Liver (tissue), 9 donors: Measurements from ENCODE around the gene MMEL1. TPM values are rescaled to one million over a fixed set of nuclear protein-coding genes. Genes with fewer than 3 reads are reported as not detected.

ENCODE experiments used
- DNase-seq: peaks from one replicate; pipeline ENCODE4 v3.0.0-alpha.2; 2017; ENCODE audit warnings: low spot score
- H3K27ac ChIP-seq, 2 donors: one replicate each; pipeline ENCODE4 v1.7.0; 2013; ENCODE audit warnings: inconsistent platforms in 2 of 2, low read length in 2 of 2, control low read depth in 1 of 2, low read depth in 1 of 2, mild to moderate bottlenecking in 1 of 2
- H3K27me3 ChIP-seq, 4 donors: one replicate each; pipeline versions ENCODE4 v1.6.1 to v1.7.0; 2013; ENCODE audit warnings: low read length in 3 of 4, inconsistent platforms in 1 of 4, mild to moderate bottlenecking in 1 of 4, moderate library complexity in 1 of 4; ENCODE audit not compliant: control insufficient read depth in 4 of 4, insufficient read depth in 4 of 4
- H3K36me3 ChIP-seq, 4 donors: one replicate each; pipeline versions ENCODE4 v1.6.1 to v1.7.0; 2013; ENCODE audit warnings: low read length in 3 of 4, mild to moderate bottlenecking in 3 of 4, low read depth in 1 of 4, moderate library complexity in 1 of 4; ENCODE audit not compliant: control insufficient read depth in 4 of 4, insufficient read depth in 3 of 4
- H3K4me1 ChIP-seq, 4 donors: one replicate each; pipeline versions ENCODE4 v1.6.1 to v1.7.0; 2013; ENCODE audit warnings: low read length in 3 of 4, mild to moderate bottlenecking in 3 of 4, moderate library complexity in 1 of 4; ENCODE audit not compliant: control insufficient read depth in 4 of 4, insufficient read depth in 4 of 4
- H3K4me3 ChIP-seq, 3 donors: one replicate each; pipeline versions ENCODE4 v1.6.1 to v1.7.0; 2013; ENCODE audit warnings: low read length in 3 of 3, control low read depth in 1 of 3, low read depth in 1 of 3, mild to moderate bottlenecking in 1 of 3
- H3K9ac ChIP-seq, 2 donors: one replicate each; pipeline ENCODE4 v1.7.0; 2013; ENCODE audit warnings: low read length in 2 of 2, mild to moderate bottlenecking in 2 of 2, moderate library complexity in 2 of 2, control low read depth in 1 of 2, low read depth in 1 of 2
- H3K9me3 ChIP-seq, 4 donors: one replicate each; pipeline versions ENCODE4 v1.6.1 to v1.7.0; 2013; ENCODE audit warnings: low read length in 3 of 4; ENCODE audit not compliant: control insufficient read depth in 4 of 4
- EGR1 ChIP-seq, 2 donors: IDR thresholded peaks; 2 replicates each; pipeline ENCODE4 v1.6.1; 2016 to 2018; ENCODE audit warnings: antibody characterized with exemption in 2 of 2, low read depth in 2 of 2
- FOXA2 ChIP-seq: IDR thresholded peaks from 2 replicates; pipeline ENCODE4 v1.6.1; 2016; ENCODE audit warnings: antibody characterized with exemption
- GABPA ChIP-seq, 2 donors: IDR thresholded peaks in 1 of 2; conservative IDR thresholded peaks in 1 of 2; 2 replicates each; pipeline ENCODE4 v1.6.1; 2016; ENCODE audit warnings: antibody characterized with exemption in 2 of 2, mild to moderate bottlenecking in 1 of 2, moderate library complexity in 1 of 2
- HNF4G ChIP-seq: IDR thresholded peaks from 2 replicates; pipeline ENCODE4 v1.6.1; 2016; ENCODE audit warnings: antibody characterized with exemption
- JUND ChIP-seq, 2 donors: IDR thresholded peaks; 2 replicates each; pipeline ENCODE4 v1.6.1; 2016; ENCODE audit warnings: antibody characterized with exemption in 2 of 2
- MAX ChIP-seq: IDR thresholded peaks from 2 replicates; pipeline ENCODE4 v1.6.1; 2016; ENCODE audit warnings: antibody characterized with exemption
- NR2F2 ChIP-seq: IDR thresholded peaks from 2 replicates; pipeline ENCODE4 v1.6.1; 2016; ENCODE audit warnings: antibody characterized with exemption
- TAF1 ChIP-seq: conservative IDR thresholded peaks from 2 replicates; pipeline ENCODE4 v1.6.1; 2016; ENCODE audit warnings: antibody characterized with exemption, mild to moderate bottlenecking
- YY1 ChIP-seq: IDR thresholded peaks from 2 replicates; pipeline ENCODE4 v1.6.1; 2016; ENCODE audit warnings: antibody characterized with exemption, mild to moderate bottlenecking
- WGBS: extraction: QIAGEN DNeasy Blood & Tissue Kit; methylation state at CpG from one replicate; pipeline ENCODE4 v1.1.7; 2013; 5-methylcytosine and 5-hydroxymethylcytosine counted together
- polyA plus RNA-seq, 2 donors: library from polyadenylated mRNA; stranded (reverse) in 1 of 2; unstranded in 1 of 2; fragments of 200-250 nt in 1 of 2; fragments of >200 nt in 1 of 2; fragmentation: Nextera tagmentation in 1 of 2; extraction: Ambion mirVana in 1 of 2; gene quantifications; one replicate each; pipeline versions ENCODE4 v1.2.1 to v1.2.3, GENCODE V29; 2013 to 2015
- total RNA-seq, 2 donors: library from RNA; depleted of rRNA; stranded (reverse); fragments of >200 nt; gene quantifications; one replicate each; pipeline ENCODE4 v1.2.3, GENCODE V29; 2014
- TF ChIP-seq, protein P1 (sequence below): IDR thresholded peaks from 2 replicates; pipeline ENCODE4 v1.6.1; 2016; ENCODE audit warnings: antibody characterized with exemption, mild to moderate bottlenecking
- TF ChIP-seq, protein P2 (sequence below): fragments of 150-350 bp; IDR thresholded peaks from 2 replicates; pipeline ENCODE4 v1.5.1; 2017; ENCODE audit warnings: improper control_type of control experiment, low read depth, low read length; ENCODE audit not compliant: missing input control
- TF ChIP-seq, protein P3 (sequence below): IDR thresholded peaks from 2 replicates; pipeline ENCODE4 v1.6.1; 2016; ENCODE audit warnings: antibody characterized with exemption
- TF ChIP-seq, protein P4 (sequence below): IDR thresholded peaks from 2 replicates; pipeline ENCODE4 v1.6.1; 2016; ENCODE audit warnings: antibody characterized with exemption
- donor health status: healthy.
- donor health status: healthy.
- donor health status: healthy.
- donor health status: healthy.
- donor health status: healthy.

Gene MMEL1
- total and polyA plus RNA-seq, 4 donors = under 0.01 to 0.42 TPM; not detected in 2

GRCh38 chr1:2629627-2630497, 3.0 kb downstream of the MMEL1 start (continued):
- TF ChIP-seq, protein P1, sequence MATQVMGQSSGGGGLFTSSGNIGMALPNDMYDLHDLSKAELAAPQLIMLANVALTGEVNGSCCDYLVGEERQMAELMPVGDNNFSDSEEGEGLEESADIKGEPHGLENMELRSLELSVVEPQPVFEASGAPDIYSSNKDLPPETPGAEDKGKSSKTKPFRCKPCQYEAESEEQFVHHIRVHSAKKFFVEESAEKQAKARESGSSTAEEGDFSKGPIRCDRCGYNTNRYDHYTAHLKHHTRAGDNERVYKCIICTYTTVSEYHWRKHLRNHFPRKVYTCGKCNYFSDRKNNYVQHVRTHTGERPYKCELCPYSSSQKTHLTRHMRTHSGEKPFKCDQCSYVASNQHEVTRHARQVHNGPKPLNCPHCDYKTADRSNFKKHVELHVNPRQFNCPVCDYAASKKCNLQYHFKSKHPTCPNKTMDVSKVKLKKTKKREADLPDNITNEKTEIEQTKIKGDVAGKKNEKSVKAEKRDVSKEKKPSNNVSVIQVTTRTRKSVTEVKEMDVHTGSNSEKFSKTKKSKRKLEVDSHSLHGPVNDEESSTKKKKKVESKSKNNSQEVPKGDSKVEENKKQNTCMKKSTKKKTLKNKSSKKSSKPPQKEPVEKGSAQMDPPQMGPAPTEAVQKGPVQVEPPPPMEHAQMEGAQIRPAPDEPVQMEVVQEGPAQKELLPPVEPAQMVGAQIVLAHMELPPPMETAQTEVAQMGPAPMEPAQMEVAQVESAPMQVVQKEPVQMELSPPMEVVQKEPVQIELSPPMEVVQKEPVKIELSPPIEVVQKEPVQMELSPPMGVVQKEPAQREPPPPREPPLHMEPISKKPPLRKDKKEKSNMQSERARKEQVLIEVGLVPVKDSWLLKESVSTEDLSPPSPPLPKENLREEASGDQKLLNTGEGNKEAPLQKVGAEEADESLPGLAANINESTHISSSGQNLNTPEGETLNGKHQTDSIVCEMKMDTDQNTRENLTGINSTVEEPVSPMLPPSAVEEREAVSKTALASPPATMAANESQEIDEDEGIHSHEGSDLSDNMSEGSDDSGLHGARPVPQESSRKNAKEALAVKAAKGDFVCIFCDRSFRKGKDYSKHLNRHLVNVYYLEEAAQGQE = no peak
- TF ChIP-seq MAX = no peak
- TF ChIP-seq YY1 = no peak
- no peak for TF ChIP-seq JUND (IDR thresholded peaks at IDR 0.05)
- TF ChIP-seq HNF4G = no peak
- TF ChIP-seq TAF1 = no peak
- no peak for TF ChIP-seq EGR1 (IDR thresholded peaks at IDR 0.05; ENCODE audit: low read depth in 2 of 2)

GRCh38 chr1:2628933-2629626, 3.7 kb downstream of the MMEL1 start:
- Histone ChIP-seq H3K27ac (no peak overlapping the region), H3K9ac (no peak overlapping the region), H3K27me3 (peaks cover 0 to 7% (median 3%) of the 10 kb centered on the region in 4 donors), H3K9me3 (no peaks in the 10 kb centered on the region), H3K4me3 (no peak overlapping the region), H3K36me3 (no peaks in the 10 kb centered on the region), H3K4me1 (no peaks in the 10 kb centered on the region)
- no peak for TF ChIP-seq GABPA (IDR thresholded peaks at IDR 0.05 in 1 of 2, conservative IDR thresholded peaks at IDR 0.05 in 1 of 2)
- TF ChIP-seq, protein P2, sequence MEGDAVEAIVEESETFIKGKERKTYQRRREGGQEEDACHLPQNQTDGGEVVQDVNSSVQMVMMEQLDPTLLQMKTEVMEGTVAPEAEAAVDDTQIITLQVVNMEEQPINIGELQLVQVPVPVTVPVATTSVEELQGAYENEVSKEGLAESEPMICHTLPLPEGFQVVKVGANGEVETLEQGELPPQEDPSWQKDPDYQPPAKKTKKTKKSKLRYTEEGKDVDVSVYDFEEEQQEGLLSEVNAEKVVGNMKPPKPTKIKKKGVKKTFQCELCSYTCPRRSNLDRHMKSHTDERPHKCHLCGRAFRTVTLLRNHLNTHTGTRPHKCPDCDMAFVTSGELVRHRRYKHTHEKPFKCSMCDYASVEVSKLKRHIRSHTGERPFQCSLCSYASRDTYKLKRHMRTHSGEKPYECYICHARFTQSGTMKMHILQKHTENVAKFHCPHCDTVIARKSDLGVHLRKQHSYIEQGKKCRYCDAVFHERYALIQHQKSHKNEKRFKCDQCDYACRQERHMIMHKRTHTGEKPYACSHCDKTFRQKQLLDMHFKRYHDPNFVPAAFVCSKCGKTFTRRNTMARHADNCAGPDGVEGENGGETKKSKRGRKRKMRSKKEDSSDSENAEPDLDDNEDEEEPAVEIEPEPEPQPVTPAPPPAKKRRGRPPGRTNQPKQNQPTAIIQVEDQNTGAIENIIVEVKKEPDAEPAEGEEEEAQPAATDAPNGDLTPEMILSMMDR = no peak
- 4% methylated on average over 64 of the region's 64 CpGs for WGBS
- no peak for DNase-seq

DNA sequence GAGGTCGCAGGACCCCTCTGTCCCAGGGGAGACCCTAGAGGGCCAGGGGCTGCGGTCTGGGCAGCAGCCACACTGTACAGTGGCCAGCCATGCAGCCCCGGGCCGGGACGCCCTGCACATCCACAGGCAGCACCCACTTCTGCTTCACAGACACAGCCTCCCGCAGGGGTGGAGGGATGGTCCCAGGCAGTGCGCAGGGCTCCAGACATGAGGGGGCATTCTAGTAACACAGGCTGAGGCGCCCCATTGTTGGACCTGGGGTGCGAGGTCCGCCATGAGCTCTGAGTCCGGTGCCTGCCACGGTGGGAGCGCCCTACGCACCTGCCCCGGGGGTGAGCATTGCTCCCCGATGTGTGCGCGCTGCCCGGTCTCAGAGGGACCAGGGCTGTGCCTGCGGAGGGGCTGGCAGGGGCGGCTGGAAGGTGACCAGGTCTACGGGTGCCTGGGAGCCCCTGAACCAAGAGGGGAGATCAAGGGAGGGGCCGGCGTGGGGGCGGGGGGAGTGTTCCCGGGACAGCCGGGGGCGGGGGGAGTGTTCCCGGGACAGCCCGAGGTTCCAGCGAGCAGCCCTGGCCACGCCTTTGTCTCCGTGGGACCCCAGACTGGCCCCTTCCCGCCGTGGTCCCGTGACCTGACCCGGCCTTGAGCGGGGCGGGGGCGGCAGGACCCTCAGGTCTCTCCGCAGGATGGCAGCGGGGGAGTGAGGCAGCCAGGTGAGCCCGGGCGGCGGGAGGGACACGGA, 4.5 kb downstream of the MMEL1 start:
- TF ChIP-seq, protein P3, sequence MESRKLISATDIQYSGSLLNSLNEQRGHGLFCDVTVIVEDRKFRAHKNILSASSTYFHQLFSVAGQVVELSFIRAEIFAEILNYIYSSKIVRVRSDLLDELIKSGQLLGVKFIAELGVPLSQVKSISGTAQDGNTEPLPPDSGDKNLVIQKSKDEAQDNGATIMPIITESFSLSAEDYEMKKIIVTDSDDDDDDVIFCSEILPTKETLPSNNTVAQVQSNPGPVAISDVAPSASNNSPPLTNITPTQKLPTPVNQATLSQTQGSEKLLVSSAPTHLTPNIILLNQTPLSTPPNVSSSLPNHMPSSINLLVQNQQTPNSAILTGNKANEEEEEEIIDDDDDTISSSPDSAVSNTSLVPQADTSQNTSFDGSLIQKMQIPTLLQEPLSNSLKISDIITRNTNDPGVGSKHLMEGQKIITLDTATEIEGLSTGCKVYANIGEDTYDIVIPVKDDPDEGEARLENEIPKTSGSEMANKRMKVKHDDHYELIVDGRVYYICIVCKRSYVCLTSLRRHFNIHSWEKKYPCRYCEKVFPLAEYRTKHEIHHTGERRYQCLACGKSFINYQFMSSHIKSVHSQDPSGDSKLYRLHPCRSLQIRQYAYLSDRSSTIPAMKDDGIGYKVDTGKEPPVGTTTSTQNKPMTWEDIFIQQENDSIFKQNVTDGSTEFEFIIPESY = no peak
- TF ChIP-seq MAX (no peak), NR2F2 (no peak), FOXA2 (no peak)
- TF ChIP-seq, protein P4, sequence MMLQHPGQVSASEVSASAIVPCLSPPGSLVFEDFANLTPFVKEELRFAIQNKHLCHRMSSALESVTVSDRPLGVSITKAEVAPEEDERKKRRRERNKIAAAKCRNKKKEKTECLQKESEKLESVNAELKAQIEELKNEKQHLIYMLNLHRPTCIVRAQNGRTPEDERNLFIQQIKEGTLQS = no peak
- Histone ChIP-seq H3K4me3 (no peak overlapping the region), H3K27me3 (peaks cover 0 to 7% (median 3%) of the 10 kb centered on the region in 4 donors), H3K9ac (no peak overlapping the region), H3K4me1 (no peaks in the 10 kb centered on the region), H3K36me3 (no peaks in the 10 kb centered on the region), H3K27ac (no peak overlapping the region), H3K9me3 (no peaks in the 10 kb centered on the region)
- WGBS = 9% methylated on average over 46 of the region's 46 CpGs
- DNase-seq = no peak
